Kasumi-1 (cell line): Measurements from ENCODE around the gene APBA3.

Source experiments
- DNase-seq, 2 experiments: peaks; one replicate each; lab custom pipeline; 2025; lab: John Stamatoyannopoulos, UW

APBA3 gene

DNA sequence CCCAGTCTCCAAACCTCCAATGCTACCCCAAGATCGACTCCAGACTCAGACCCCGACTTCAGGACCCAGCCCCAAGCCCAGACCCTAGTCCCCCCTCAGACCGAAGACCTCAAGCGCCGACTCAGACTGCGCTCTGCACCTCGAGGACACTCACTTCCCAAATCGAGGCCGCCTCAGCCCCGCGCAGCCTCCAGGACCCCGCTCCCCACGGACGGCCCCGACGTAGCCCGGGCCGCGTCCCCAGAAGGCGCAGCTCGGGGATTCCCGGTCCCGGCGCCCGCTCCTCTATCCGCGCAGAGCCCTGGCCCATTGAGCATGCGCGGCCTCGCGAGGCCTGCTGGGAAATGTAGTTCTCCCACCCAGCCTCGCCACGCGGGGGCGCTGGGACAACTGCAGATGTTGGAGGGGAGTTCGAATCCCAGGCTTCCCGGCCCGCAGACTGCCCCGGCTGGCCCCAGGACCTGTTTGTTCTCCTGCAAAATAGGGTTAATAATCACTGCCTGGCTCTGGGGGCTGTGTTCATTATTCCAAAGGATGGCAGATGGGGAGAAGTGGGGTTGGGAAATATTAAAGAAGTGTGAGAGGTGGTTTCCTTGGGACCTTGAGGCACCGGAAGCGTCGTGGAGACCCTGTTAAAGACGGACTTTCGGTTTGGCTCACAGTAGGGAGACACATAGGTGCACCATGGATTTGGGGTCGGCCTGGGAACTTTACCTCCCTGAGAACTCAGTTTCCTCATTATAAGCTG lies at the start of gene APBA3:
TSS of gene APBA3 (minus strand) at position 311 of the 748 bp plus-strand sequence. CDS start 1,428 bp downstream, outside the sequence.
- DNase-seq = peak; percentile 83 to 84

- DNase-seq = no peak
These were observed 49.3 kb upstream of the APBA3 start for GRCh38 chr19:3810708-3811355.

- no peak for DNase-seq
These were observed 48.6 kb upstream of the APBA3 start for GRCh38 chr19:3809881-3810707.

DNA sequence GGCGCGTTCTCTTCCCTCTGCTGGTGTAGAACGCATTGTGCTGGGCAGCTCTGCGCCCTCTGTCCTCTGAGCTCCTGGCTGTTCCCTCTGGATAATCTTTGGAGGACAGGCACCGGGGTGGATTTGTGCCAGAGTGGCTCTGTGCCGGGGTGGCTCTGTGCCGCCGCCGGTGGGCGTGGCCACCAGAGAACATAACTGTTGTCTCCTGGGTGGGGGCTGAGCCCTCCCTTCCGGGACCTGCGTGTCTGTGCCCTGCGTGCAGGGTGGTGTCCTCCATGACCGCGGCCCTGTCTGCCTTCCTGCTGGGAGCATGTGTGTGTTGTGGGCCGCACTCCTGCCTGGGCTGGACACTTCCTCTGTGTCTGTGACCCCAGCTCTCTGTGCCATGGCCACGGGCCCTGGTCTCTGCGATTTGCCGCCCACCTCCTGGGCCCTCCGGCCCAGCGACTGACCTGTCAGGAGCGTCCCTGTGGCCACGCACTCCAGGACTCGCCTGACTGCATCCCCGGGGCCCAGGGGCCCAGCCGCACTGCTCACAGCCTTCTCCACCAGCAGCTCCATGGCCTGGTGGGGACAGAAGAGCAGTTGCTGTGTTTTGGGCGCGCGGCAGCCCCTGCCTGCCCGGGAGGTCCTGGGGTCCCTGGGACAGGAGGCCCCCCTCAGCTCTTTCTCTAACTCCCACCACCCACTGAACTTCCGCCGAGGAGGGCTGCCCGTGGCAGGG lies 47.1 kb upstream of the APBA3 start:
- DNase-seq = no peak

GRCh38 chr19:3807574-3808354 lies 46.3 kb upstream of the APBA3 start:
- DNase-seq = no peak

GRCh38 chr19:3807131-3807480 lies 45.6 kb upstream of the APBA3 start:
- no peak for DNase-seq

DNA sequence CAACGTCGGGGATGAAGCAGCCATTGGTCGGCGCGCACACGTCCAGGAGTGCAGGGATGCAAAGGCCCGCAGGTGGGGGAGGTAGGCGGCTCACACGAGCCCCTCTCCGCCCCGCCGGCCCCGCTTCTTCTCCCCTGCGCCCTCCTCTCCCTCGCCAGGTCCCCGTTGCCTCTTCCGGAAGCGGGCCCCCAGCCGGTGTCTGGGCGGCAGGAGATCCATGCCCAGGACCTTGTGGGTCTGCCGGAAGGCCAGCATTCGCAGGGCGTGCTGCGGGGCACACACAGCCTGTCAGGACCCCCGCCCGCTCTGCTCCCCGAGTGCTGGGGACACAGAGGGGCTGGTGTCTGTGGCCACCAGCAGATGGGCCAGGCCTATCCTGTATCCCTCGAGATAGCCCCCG lies 44.4 kb upstream of the APBA3 start:
- no peak for DNase-seq

GRCh38 chr19:3804429-3804828 lies 42.9 kb upstream of the APBA3 start:
- DNase-seq = no peak

GRCh38 chr19:3803986-3804385 lies 42.5 kb upstream of the APBA3 start:
- no peak for DNase-seq

DNA sequence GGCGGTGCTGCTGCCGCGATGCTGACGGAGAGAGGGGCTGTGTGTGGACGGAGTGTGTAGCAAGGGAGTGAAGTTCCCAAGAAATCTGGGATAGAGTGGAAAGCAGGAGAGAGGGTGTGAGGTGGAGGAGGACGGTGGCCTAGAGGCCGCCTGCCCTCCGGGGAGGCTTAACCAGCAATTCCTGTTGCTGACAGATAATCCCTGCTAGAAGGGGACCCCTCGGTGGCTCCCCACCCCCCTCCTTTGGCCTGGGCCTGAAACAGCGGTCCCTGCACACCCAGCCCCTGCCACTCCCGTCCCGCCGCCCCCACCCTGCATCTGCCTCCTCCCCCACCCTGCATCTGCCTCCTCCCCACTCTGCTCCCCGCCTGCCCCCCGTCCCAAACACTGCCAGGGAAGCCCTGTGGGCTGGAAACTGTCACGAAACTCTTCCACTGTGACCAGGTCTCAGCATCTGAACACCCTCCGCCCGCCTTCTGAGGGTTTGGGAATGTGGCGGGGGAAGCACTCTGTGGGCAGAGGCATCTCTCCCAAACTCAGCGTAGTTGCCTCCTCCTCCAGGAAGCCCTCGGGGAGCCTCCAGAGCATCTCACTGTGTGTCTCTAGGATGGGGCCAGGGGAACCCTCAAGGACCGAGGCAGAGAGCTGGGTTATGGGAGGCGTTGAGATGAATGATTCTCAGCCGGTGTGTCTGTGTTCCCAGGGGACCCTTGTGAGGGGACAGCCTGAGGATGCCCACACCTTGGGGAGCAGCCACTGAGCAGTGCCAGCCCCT lies 41.8 kb upstream of the APBA3 start:
- DNase-seq = no peak

- no peak for DNase-seq
These were observed 40.1 kb upstream of the APBA3 start for GRCh38 chr19:3801412-3802096.

GRCh38 chr19:3800996-3801395 lies 39.5 kb upstream of the APBA3 start:
- DNase-seq = no peak

GRCh38 chr19:3798137-3798536 lies 36.6 kb upstream of the APBA3 start:
- no peak for DNase-seq

- no peak for DNase-seq
These were observed 34.9 kb upstream of the APBA3 start for GRCh38 chr19:3796358-3796757.

DNA sequence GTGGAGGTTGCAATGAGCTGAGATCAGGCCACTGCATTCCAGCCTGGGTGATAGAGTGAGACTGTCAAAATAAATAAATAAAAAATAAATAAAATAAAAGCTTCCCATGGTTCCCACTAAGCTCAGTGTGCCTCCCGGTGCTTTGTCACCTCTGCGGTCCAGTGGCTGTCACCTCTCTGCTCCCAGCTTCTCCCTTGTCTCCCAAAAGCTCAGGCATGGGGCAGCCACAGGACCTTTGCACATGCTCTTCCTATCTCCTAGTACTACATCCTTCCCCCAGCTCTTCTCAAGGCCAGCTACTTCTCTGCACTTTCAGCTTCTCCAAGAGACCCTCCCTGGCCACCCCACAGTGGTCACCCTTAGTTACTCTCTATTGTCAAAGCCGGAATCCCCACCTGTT lies 32.3 kb upstream of the APBA3 start:
- DNase-seq = no peak

DNA sequence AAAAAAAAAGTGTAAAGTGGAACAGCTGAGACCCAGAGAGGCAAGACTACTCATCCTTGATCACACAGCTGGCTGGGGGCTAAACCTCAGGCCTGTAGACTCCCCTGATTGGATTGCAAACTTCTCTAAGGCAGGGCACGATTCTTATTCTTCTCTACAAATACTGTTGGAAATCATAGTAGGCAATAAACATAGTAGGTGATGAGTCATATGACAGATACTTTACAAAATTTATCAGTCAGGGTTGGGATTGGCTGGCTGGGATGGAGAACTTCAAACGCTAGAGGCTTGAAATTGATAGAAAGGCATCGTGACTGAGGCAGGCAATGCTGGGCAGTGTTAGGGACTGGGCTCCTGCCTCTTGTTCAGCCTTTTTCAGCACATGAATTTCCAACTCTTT lies 30.6 kb upstream of the APBA3 start:
- DNase-seq = no peak

DNA sequence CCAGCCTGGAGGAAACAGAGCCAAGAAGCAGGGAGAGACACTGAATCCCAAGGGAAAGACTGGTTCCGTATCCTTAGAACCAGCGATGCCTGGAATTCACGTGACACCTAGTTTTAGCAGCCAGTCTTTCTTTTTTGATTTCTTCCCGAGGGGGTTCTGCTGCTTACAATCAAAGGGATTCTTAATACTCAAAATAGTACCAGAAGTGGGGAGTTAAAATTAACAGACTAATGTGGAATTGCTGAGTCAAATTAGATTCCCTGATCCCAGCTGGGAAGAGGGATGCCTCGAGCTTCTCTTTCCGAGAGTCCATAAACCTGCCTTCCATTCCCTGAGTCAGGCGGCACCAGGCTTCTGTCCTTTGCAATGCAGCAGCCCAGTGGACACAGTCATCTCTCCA lies 29.4 kb upstream of the APBA3 start:
- no peak for DNase-seq

DNA sequence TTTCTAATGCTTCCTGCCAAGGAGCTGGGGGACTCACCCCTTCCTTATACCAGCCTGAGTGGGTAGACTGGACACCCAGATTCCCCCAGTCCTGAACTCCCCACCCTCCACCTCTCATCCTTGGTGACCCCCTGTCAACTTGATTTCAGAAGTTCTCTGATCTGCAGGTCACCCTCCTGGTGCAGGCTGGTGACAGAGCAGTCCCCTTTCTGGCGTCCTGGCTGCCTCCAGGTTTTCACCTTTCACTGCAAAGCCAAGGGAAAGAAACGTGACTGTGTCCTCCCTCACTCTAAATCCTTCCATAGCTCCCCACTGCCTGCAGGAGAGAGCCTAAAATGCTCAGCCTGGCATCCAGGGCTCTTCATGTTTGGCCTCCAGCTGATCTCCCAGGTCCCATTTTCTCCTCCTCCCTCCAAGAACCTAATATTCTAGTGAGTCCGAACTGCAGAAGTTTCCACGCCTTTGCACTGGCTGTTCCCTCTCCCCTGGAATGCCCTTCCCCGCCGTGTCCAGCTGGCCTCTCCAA lies 28.8 kb upstream of the APBA3 start:
- no peak for DNase-seq

- DNase-seq = no peak
These were observed 27.7 kb upstream of the APBA3 start for GRCh38 chr19:3788996-3789778.
